HG03457 (cell line): ENCODE measurements around the gene MTFP1.
"Not testable (repeated sequence)": the region's sequence is repeated elsewhere in the genome, so short reads cannot be mapped to it uniquely, and the experiment has no call there.

ENCODE experiments used
- ATAC-seq: cut with Tn5 transposase; IDR thresholded peaks from one replicate; pipeline ENCODE4 v1.9.1; 2021; ENCODE audit warnings: moderate number of reproducible peaks; ENCODE audit not compliant: unreplicated experiment

Gene MTFP1

GRCh38 chr22:30453731-30454510, 28.4 kb downstream of the MTFP1 start:
- no peak for ATAC-seq

- no peak for ATAC-seq
These were observed 29.7 kb downstream of the MTFP1 start for GRCh38 chr22:30455075-30455840.

- ATAC-seq: no peak
These were observed 32.4 kb downstream of the MTFP1 start for GRCh38 chr22:30457981-30458380.

- ATAC-seq: no peak
These were observed 33.8 kb downstream of the MTFP1 start for GRCh38 chr22:30459181-30460052.

- no peak for ATAC-seq
These were observed 34.6 kb downstream of the MTFP1 start for GRCh38 chr22:30460147-30460546.

GRCh38 chr22:30460555-30460954, 35.0 kb downstream of the MTFP1 start:
- not testable (repeated sequence) for ATAC-seq

- no peak for ATAC-seq
These were observed 43.6 kb downstream of the MTFP1 start for GRCh38 chr22:30469165-30469564.

- no peak for ATAC-seq
These were observed 45.1 kb downstream of the MTFP1 start for GRCh38 chr22:30470655-30471054.

- no peak for ATAC-seq
These were observed 46.2 kb downstream of the MTFP1 start, which contains the start of gene SEC14L3 for GRCh38 chr22:30471616-30472318. Gene SEC14L3, minus strand, starts transcription at chr22:30472017. Its CDS starts 59 bp downstream, at chr22:30471958.

- no peak for ATAC-seq
These were observed 47.6 kb downstream of the MTFP1 start for GRCh38 chr22:30472994-30473720.

GRCh38 chr22:30474121-30474520, 48.6 kb downstream of the MTFP1 start:
- no peak for ATAC-seq

GRCh38 chr22:30474683-30475424, 49.3 kb downstream of the MTFP1 start:
- no peak for ATAC-seq
